ENCODE measurements around the gene D2HGDH. TPM values are rescaled to one million over a fixed set of nuclear protein-coding genes. Genes with fewer than 3 reads are reported as not detected.

Gene D2HGDH
- total and polyA plus RNA-seq, 10 of the 15 experiments (the other 5 are each of a cell fraction or from before 2014, with no cell fraction given): 0.52 to 32.1 (median 11.0) TPM

- ATAC-seq (peak; percentile 17), FAIRE-seq (no peak), DNase-seq (ENCODE audit: low read depth, low spot score) (no peak)
- no peaks in the 10 kb centered on the region; a peak in 1 of 4 replicates for H3K27me3 ChIP-seq (replicated peaks in 1 of 2; ENCODE audit: control insufficient read depth in 2 of 2, insufficient read depth in 2 of 2, low read length in 1 of 2)
- RAD21 ChIA-PET (ENCODE audit: unreplicated experiment): interaction anchor here (1.3 kb wide), 1 partner anchor 77 kb away, joined by 3 read pairs; no protein-coding TSS in a partner anchor
- no peak overlapping the region for H3K4me3 ChIP-seq
- no peak overlapping the region for H3K9ac ChIP-seq (ENCODE audit: control insufficient read depth, insufficient read depth, low read length)
- H3K4me2 ChIP-seq (ENCODE audit: control insufficient read depth, insufficient read depth): no peak overlapping the region
- H3K79me2 ChIP-seq (ENCODE audit: control insufficient read depth, insufficient read depth, low read length): no peaks in the 10 kb centered on the region
- intact Hi-C loops (cut with micrococcal nuclease; ENCODE audit: unreplicated experiment) (no loop called here), in situ Hi-C loops (cut with MboI) (no loop called here)
- no peaks in the 10 kb centered on the region for H4K20me1 ChIP-seq (ENCODE audit: control insufficient read depth, insufficient read depth)
- H3K9me3 ChIP-seq (replicated peaks; ENCODE audit: control insufficient read depth, insufficient read depth, low read length): no peaks in the 10 kb centered on the region
- H2AFZ ChIP-seq (ENCODE audit: control insufficient read depth, low read depth, low read length): no peak overlapping the region
- no TSS peak for BruUV-seq (replicated peaks)
- peaks cover 10% of the 10 kb centered on the region for H3K4me1 ChIP-seq (ENCODE audit: control insufficient read depth, insufficient read depth, low read length)
- WGBS (ENCODE audit: insufficient coverage, insufficient replicate concordance, low lambda C conversion rate, missing lambda C conversion rate): 38% methylated on average over 29 of the region's 29 CpGs
- SMC1A ChIA-PET (ENCODE audit: uncharacterized antibody, unreplicated experiment): no interaction called here
- POLR2A ChIA-PET: no interaction called here
- no peaks in the 10 kb centered on the region for H3K36me3 ChIP-seq (ENCODE audit: control insufficient read depth in 2 of 2, insufficient read depth in 2 of 2, low read length in 1 of 2)
- H3K27ac ChIP-seq (ENCODE audit: control insufficient read depth, insufficient read depth): no peak overlapping the region
- TF ChIP-seq MLLT1 (IDR thresholded peaks at IDR 0.05) (no peak), TAF1 (IDR thresholded peaks at IDR 0.05; ENCODE audit: borderline replicate concordance, low read depth, low read length) (no peak), NFXL1 (IDR thresholded peaks at IDR 0.05; ENCODE audit: borderline replicate concordance) (no peak), DPF2 (IDR thresholded peaks at IDR 0.05) (no peak), POU2F2 (IDR thresholded peaks at IDR 0.05; ENCODE audit: borderline replicate concordance, low read depth, low read length) (no peak)
- TF ChIP-seq, protein P1, sequence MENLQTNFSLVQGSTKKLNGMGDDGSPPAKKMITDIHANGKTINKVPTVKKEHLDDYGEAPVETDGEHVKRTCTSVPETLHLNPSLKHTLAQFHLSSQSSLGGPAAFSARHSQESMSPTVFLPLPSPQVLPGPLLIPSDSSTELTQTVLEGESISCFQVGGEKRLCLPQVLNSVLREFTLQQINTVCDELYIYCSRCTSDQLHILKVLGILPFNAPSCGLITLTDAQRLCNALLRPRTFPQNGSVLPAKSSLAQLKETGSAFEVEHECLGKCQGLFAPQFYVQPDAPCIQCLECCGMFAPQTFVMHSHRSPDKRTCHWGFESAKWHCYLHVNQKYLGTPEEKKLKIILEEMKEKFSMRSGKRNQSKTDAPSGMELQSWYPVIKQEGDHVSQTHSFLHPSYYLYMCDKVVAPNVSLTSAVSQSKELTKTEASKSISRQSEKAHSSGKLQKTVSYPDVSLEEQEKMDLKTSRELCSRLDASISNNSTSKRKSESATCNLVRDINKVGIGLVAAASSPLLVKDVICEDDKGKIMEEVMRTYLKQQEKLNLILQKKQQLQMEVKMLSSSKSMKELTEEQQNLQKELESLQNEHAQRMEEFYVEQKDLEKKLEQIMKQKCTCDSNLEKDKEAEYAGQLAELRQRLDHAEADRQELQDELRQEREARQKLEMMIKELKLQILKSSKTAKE (IDR thresholded peaks at IDR 0.05; ENCODE audit: low read depth, poor library complexity, severe bottlenecking): no peak
- CTCF ChIA-PET: interaction anchor here (2.1 kb wide), 1 partner anchor 21 kb away, joined by 6 read pairs; no protein-coding TSS in a partner anchor
Observed at GRCh38 chr2:241809383-241810306, 75.2 kb downstream of the D2HGDH start.
